Smooth muscle cell of the pulmonary artery (primary cell): ENCODE results near the gene TSPAN33. TPM values are rescaled to one million over a fixed set of nuclear protein-coding genes. Genes with fewer than 3 reads are reported as not detected.

ENCODE experiments used
- total RNA-seq: library from RNA; depleted of rRNA; stranded (reverse); fragments of >200 nt; gene quantifications from 2 replicates; pipeline ENCODE4 v1.2.3, GENCODE V29; 2014

The TSPAN33 gene
- 0.26 and 0.53 TPM in 2 replicates for total RNA-seq

GRCh38 chr7:129144095-129144833 lies at the start of gene TSPAN33:
TSS of gene TSPAN33 (plus strand) at chr7:129144707. CDS start at chr7:129144981, 274 bp downstream.

DNA sequence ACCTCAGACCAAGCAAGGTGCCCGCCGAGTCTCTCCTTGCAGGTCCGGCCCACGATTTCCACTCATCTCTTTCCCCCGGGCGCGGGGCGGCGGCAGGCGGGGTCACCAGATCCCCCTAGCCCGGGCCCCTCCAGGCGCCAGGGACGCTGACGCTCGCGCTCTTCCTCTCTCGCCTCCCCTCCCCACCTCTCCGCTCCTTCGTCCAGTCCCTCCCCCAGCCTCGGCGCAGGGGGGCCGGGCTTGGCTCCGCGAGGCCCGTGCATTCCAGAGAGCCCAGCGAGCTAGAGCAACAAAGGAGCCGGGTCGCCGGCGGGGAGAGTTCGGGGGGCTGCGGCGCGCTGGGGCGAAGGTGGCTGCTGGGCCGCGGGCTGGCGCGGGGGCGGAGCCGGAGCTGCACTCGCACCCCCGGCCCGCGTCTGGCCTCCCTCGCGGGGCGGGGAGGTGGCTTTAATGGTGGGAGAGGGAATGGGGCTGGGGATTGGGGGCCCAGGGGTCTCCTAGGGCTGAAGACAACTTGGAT lies 43.9 kb downstream of the TSPAN33 start, which contains the start of gene SMO:
Gene SMO (plus strand): TSS at position 262 of the 520 bp plus-strand sequence. CDS start 519 bp downstream, outside the sequence.

Other genes starting within 250 kb of the TSPAN33 start
- 0.69 and 0.78 TPM in 2 replicates for gene KCP, start 234.0 kb upstream of the TSPAN33 start, total RNA-seq
- gene IRF5, start 206.8 kb upstream of the TSPAN33 start, total RNA-seq, result 0.13 TPM in 2 replicates
- 58.7 and 67.2 TPM in 2 replicates for gene TNPO3, start 89.6 kb upstream of the TSPAN33 start, total RNA-seq
- gene SMO, start 43.9 kb downstream of the TSPAN33 start, total RNA-seq, result 17.6 and 18.9 TPM in 2 replicates
- 13.2 and 16.3 TPM in 2 replicates for gene AHCYL2, start 80.3 kb downstream of the TSPAN33 start, total RNA-seq